IMR-90 (cell line): ENCODE measurements around the gene TPO. TPM values are rescaled to one million over a fixed set of nuclear protein-coding genes. Genes with fewer than 3 reads are reported as not detected.

Experiments
- ATAC-seq: fragments of 200-7000 bp; cut with Tn5 transposase; 2 replicates; pipeline ENCODE4 v1.9.1; 2020; ENCODE audit warnings: low read depth, mild to moderate bottlenecking, moderate library complexity
- BruUV-seq: library from RNA; stranded (reverse); fragments of 400-500 nt; replicated peaks from 2 replicates; lab custom pipeline; 2021; lab: Mats Ljungman, UMichigan
- CTCF ChIA-PET: fragments of 300-600 bp; formaldehyde crosslinking; extraction: SDS; loops from one replicate; lab custom pipeline; 2021; ENCODE audit warnings: antibody characterized with exemption; lab: Yijun Ruan, JAX
- POLR2A ChIA-PET: fragments of 300-600 bp; sonication (Branson Sonifier 250); formaldehyde crosslinking; loops from one replicate; lab custom pipeline; 2022; ENCODE audit warnings: antibody characterized with exemption; ENCODE audit not compliant: unreplicated experiment; lab: Charles Lee
- DNase-seq: peaks from one replicate; pipeline ENCODE4 v3.0.0; 2013
- H2AFZ ChIP-seq: replicated peaks from 2 replicates; pipeline ENCODE3; 2013; ENCODE audit warnings: low read length, mild to moderate bottlenecking; ENCODE audit not compliant: poor library complexity
- H2AK5ac ChIP-seq: 2 replicates; pipeline ENCODE4 v1.6.1; 2013; ENCODE audit warnings: low read depth, low read length, inconsistent platforms
- H2AK9ac ChIP-seq: replicated peaks from 2 replicates; pipeline ENCODE3; 2013; ENCODE audit warnings: mild to moderate bottlenecking, low read depth, low read length, moderate library complexity; ENCODE audit not compliant: poor library complexity
- H2BK120ac ChIP-seq: 2 replicates; pipeline ENCODE4 v1.6.1; 2013; ENCODE audit warnings: low read depth, low read length, inconsistent platforms
- H2BK15ac ChIP-seq: 3 replicates; pipeline ENCODE4 v1.6.1; 2013; ENCODE audit warnings: low read depth, low read length, inconsistent platforms
- H2BK20ac ChIP-seq: 2 replicates; pipeline ENCODE4 v1.6.1; 2013; ENCODE audit warnings: low read depth, mild to moderate bottlenecking, inconsistent platforms, low read length, moderate library complexity
- H2BK5ac ChIP-seq: 2 replicates; pipeline ENCODE4 v1.6.1; 2013; ENCODE audit warnings: mild to moderate bottlenecking, low read depth, low read length, inconsistent platforms; ENCODE audit not compliant: poor library complexity, severe bottlenecking
- H3K14ac ChIP-seq: replicated peaks from 2 replicates; pipeline ENCODE4 v1.6.1; 2013; ENCODE audit warnings: low read depth, low read length, inconsistent platforms
- H3K18ac ChIP-seq: 2 replicates; pipeline ENCODE4 v1.6.1; 2013; ENCODE audit warnings: low read depth, low read length, control low read depth
- H3K23ac ChIP-seq: 2 replicates; pipeline ENCODE4 v1.6.1; 2013; ENCODE audit warnings: low read depth, low read length, inconsistent platforms
- H3K27ac ChIP-seq: 2 replicates; pipeline ENCODE4 v1.5.1; 2013; ENCODE audit warnings: mild to moderate bottlenecking, control low read depth, low read length; ENCODE audit not compliant: insufficient read depth
- H3K27me3 ChIP-seq: 2 replicates; pipeline ENCODE4 v1.6.1; 2013; ENCODE audit warnings: low read length; ENCODE audit not compliant: control insufficient read depth, insufficient read depth
- H3K36me3 ChIP-seq: 2 replicates; pipeline ENCODE4 v1.6.1; 2013; ENCODE audit warnings: low read length, mixed read lengths; ENCODE audit not compliant: control insufficient read depth, insufficient read depth
- H3K4ac ChIP-seq: 2 replicates; pipeline ENCODE4 v1.6.1; 2013; ENCODE audit warnings: low read depth, low read length, inconsistent platforms
- H3K4me1 ChIP-seq: 2 replicates; pipeline ENCODE4 v1.6.1; 2013; ENCODE audit warnings: low read length, mixed read lengths; ENCODE audit not compliant: control insufficient read depth, insufficient read depth
- H3K4me2 ChIP-seq: 2 replicates; pipeline ENCODE4 v1.6.1; 2013; ENCODE audit warnings: low read depth, mild to moderate bottlenecking, control low read depth, low read length, moderate library complexity
- H3K4me3 ChIP-seq: 2 replicates; pipeline ENCODE4 v1.5.1; 2013; ENCODE audit warnings: low read depth, mild to moderate bottlenecking, control low read depth, low read length, moderate library complexity; ENCODE audit not compliant: insufficient read depth
- H3K56ac ChIP-seq: 2 replicates; pipeline ENCODE4 v1.6.1; 2013; ENCODE audit warnings: low read length, inconsistent platforms; ENCODE audit not compliant: insufficient read depth; ENCODE audit errors: extremely low read depth
- H3K79me1 ChIP-seq, 2 experiments: 2 replicates each; pipeline ENCODE4 v1.6.1; 2013; ENCODE audit warnings: low read length in 2 of 2, inconsistent platforms in 1 of 2, low read depth in 1 of 2
- H3K9ac ChIP-seq: 2 replicates; pipeline ENCODE4 v1.6.1; 2013; ENCODE audit warnings: low read depth, low read length, control low read depth
- H3K9me1 ChIP-seq: 2 replicates; pipeline ENCODE4 v1.6.1; 2013; ENCODE audit warnings: low read length, inconsistent platforms; ENCODE audit not compliant: insufficient read depth
- H3K9me3 ChIP-seq: 2 replicates; pipeline ENCODE4 v1.6.1; 2013; ENCODE audit warnings: low read length; ENCODE audit not compliant: control insufficient read depth, insufficient read depth
- H4K20me1 ChIP-seq: 2 replicates; pipeline ENCODE4 v1.6.1; 2013; ENCODE audit warnings: low read length, inconsistent platforms; ENCODE audit not compliant: insufficient read depth
- H4K5ac ChIP-seq: 2 replicates; pipeline ENCODE4 v1.6.1; 2013; ENCODE audit warnings: mild to moderate bottlenecking, low read depth, low read length, control low read depth
- H4K8ac ChIP-seq, 2 experiments: 2 replicates each; pipeline ENCODE4 v1.6.1; 2013; ENCODE audit warnings: low read depth in 2 of 2, low read length in 2 of 2, control low read depth in 1 of 2, inconsistent platforms in 1 of 2
- H4K91ac ChIP-seq: 2 replicates; pipeline ENCODE4 v1.6.1; 2013; ENCODE audit warnings: low read depth, low read length, inconsistent platforms; ENCODE audit not compliant: insufficient read depth
- BHLHE40 ChIP-seq: fragments of 150-350 bp; IDR thresholded peaks from 2 replicates; pipeline ENCODE4 v1.6.1; 2016; ENCODE audit warnings: mild to moderate bottlenecking, low read depth, low read length
- CEBPB ChIP-seq: IDR thresholded peaks from 2 replicates; pipeline ENCODE4 v1.6.1; 2012; ENCODE audit warnings: low read depth, low read length, improper control_type of control experiment
- CHD1 ChIP-seq: IDR thresholded peaks from 2 replicates; pipeline ENCODE4 v1.6.1; 2012; ENCODE audit warnings: low read depth, low read length, improper control_type of control experiment
- CTCF ChIP-seq: conservative IDR thresholded peaks from 2 replicates; pipeline ENCODE4 v1.5.1; 2012; ENCODE audit warnings: mild to moderate bottlenecking, low read depth, low read length, improper control_type of control experiment
- ELK1 ChIP-seq: fragments of 150-350 bp; IDR thresholded peaks from 2 replicates; pipeline ENCODE4 v1.6.1; 2016; ENCODE audit warnings: low read depth, mild to moderate bottlenecking, low read length, moderate library complexity, borderline replicate concordance
- FOS ChIP-seq: fragments of 150-350 bp; IDR thresholded peaks from 2 replicates; pipeline ENCODE4 v1.6.1; 2016; ENCODE audit warnings: low read depth, low read length
- MAFK ChIP-seq: IDR thresholded peaks from 2 replicates; pipeline ENCODE4 v1.6.1; 2012; ENCODE audit warnings: low read depth, low read length, improper control_type of control experiment
- MAZ ChIP-seq: IDR thresholded peaks from 2 replicates; pipeline ENCODE4 v1.6.1; 2012; ENCODE audit warnings: low read depth, mild to moderate bottlenecking, low read length, improper control_type of control experiment, moderate library complexity, borderline replicate concordance
- MXI1 ChIP-seq: IDR thresholded peaks from 2 replicates; pipeline ENCODE4 v1.6.1; 2012; ENCODE audit warnings: low read depth, mild to moderate bottlenecking, low read length, moderate library complexity, borderline replicate concordance
- NFE2L2 ChIP-seq: fragments of 150-350 bp; IDR thresholded peaks from 2 replicates; pipeline ENCODE4 v1.6.1; 2016; ENCODE audit warnings: low read depth, mild to moderate bottlenecking, low read length
- POLR2A ChIP-seq: IDR thresholded peaks from 2 replicates; pipeline ENCODE4 v1.6.1; 2012; ENCODE audit warnings: mild to moderate bottlenecking, low read depth, low read length
- RAD21 ChIP-seq: IDR thresholded peaks from 2 replicates; pipeline ENCODE4 v1.6.1; 2012; ENCODE audit warnings: low read length, improper control_type of control experiment
- RCOR1 ChIP-seq: IDR thresholded peaks from 2 replicates; pipeline ENCODE4 v1.6.1; 2012; ENCODE audit warnings: mild to moderate bottlenecking, low read length, improper control_type of control experiment; ENCODE audit not compliant: insufficient replicate concordance
- RFX5 ChIP-seq: IDR thresholded peaks from 2 replicates; pipeline ENCODE4 v1.8.0; 2012; ENCODE audit warnings: low read depth, mild to moderate bottlenecking, low read length, moderate library complexity
- SMC3 ChIP-seq: fragments of 150-350 bp; IDR thresholded peaks from 2 replicates; pipeline ENCODE4 v1.6.1; 2016; ENCODE audit warnings: low read depth, mild to moderate bottlenecking, antibody characterized with exemption, low read length, moderate library complexity
- USF2 ChIP-seq: fragments of 150-350 bp; IDR thresholded peaks from 2 replicates; pipeline ENCODE4 v1.6.1; 2017; ENCODE audit warnings: mild to moderate bottlenecking, antibody characterized with exemption, low read length, low read depth
- WGBS, 2 experiments: methylation state at CpG; one replicate each; pipeline versions ENCODE4 v1.1.5 to v1.1.7; 2013; ENCODE audit warnings: missing lambda C conversion rate in 2 of 2; ENCODE audit not compliant: insufficient read length in 1 of 2; ENCODE audit errors: extremely low coverage in 2 of 2; 5-methylcytosine and 5-hydroxymethylcytosine counted together
- dilution Hi-C: fragments of 300-500 bp; cut with HindIII; formaldehyde crosslinking; loops from one replicate; pipeline ENCODE4 v1.14.3; 2018; ENCODE audit warnings: low sequenced_read_pairs; ENCODE audit not compliant: unreplicated experiment
- in situ Hi-C: fragments of 300-500 bp; cut with MboI; formaldehyde crosslinking; loops from 3 replicates; pipeline ENCODE4 v1.14.3; 2019; ENCODE audit warnings: low sequenced_read_pairs, inconsistent platforms, mixed read lengths
- intact Hi-C: fragments of 100-400 bp; cut with micrococcal nuclease; formaldehyde crosslinking; loops from 2 replicates; pipeline ENCODE4 v1.10.0; 2022
- polyA plus RNA-seq, 3 experiments: library from polyadenylated mRNA; depleted of rRNA; stranded (reverse); fragments of >200 nt; gene quantifications; 2 replicates each; pipeline ENCODE4 v1.2.3, GENCODE V29; 2012; ENCODE audit warnings: low replicate concordance in 1 of 3
- total RNA-seq: library from RNA; depleted of rRNA; stranded (reverse); fragments of >200 nt; gene quantifications from 2 replicates; pipeline ENCODE4 v1.2.3, GENCODE V29; 2012

Gene TPO
- total and polyA plus RNA-seq, 2 of the 4 experiments (the other 2 are of a cell fraction), result not detected

GRCh38 chr2:1528273-1529064, 115.2 kb downstream of the TPO start:
- ATAC-seq, result no peak
- intact Hi-C loops (no loop called here), in situ Hi-C loops (no loop called here), dilution Hi-C loops (no loop called here)
- Histone ChIP-seq H3K79me1 (no peaks in the 10 kb centered on the region), H3K9me1 (no peaks in the 10 kb centered on the region), H3K18ac (no peak overlapping the region), H3K4ac (no peak overlapping the region), H2BK120ac (no peak overlapping the region), H3K36me3 (no peaks in the 10 kb centered on the region), H4K8ac (no peak overlapping the region), H4K91ac (no peak overlapping the region), H2AFZ (no peak overlapping the region), H2AK5ac (no peak overlapping the region), H4K20me1 (no peaks in the 10 kb centered on the region), H2BK5ac (no peak overlapping the region), H2BK15ac (no peak overlapping the region), H3K27me3 (no peaks in the 10 kb centered on the region), H2BK20ac (no peak overlapping the region), H3K4me3 (no peak overlapping the region), H3K4me2 (no peak overlapping the region), H4K5ac (no peak overlapping the region), H3K23ac (no peak overlapping the region), H3K4me1 (no peaks in the 10 kb centered on the region), H3K56ac (no peak overlapping the region), H3K9ac (no peak overlapping the region), H2AK9ac (no peak overlapping the region), H3K9me3 (no peaks in the 10 kb centered on the region), H3K27ac (no peak overlapping the region), H3K14ac (no peak overlapping the region)
- CTCF ChIA-PET, result no interaction called here
- no TSS peak for BruUV-seq
- no peak for TF ChIP-seq CTCF
- TF ChIP-seq RFX5, result no peak
- TF ChIP-seq NFE2L2, result no peak
- no peak for TF ChIP-seq POLR2A
- TF ChIP-seq MAZ, result no peak
- no peak for TF ChIP-seq ELK1
- TF ChIP-seq CEBPB, result no peak
- no peak for TF ChIP-seq BHLHE40
- no peak for TF ChIP-seq MAFK
- TF ChIP-seq USF2, result no peak
- no peak for TF ChIP-seq RCOR1
- TF ChIP-seq CHD1, result no peak
- no peak for TF ChIP-seq SMC3
- TF ChIP-seq FOS, result no peak
- TF ChIP-seq RAD21, result no peak
- TF ChIP-seq MXI1, result no peak
- WGBS, 2 experiments, result 59% methylated on average over 3 of the region's 6 CpGs; no CpG with 5 or more reads in 1 of the 2 experiments
- no peak for DNase-seq
- POLR2A ChIA-PET, result no interaction called here
